ENCODE data around the gene ATP6V0C. TPM values are rescaled to one million over a fixed set of nuclear protein-coding genes. Genes with fewer than 3 reads are reported as not detected.

Gene ATP6V0C
- polyA plus RNA-seq, 3 donors = 176 to 310 (median 187) TPM

- WGBS (ENCODE audit: insufficient coverage) = 53% methylated on average over 6 of the region's 14 CpGs
- H3K79me2 ChIP-seq (ENCODE audit: insufficient read depth, low read length) = no peaks in the 10 kb centered on the region
- H3K27ac ChIP-seq (ENCODE audit: low read depth in 1 of 2, low read length in 2 of 2) = no peak overlapping the region
- Mint-ChIP-seq H3K27me3 (ENCODE audit: low read depth in 3 of 3) (peaks cover 56 to 74% (median 64%) of the 10 kb centered on the region in 3 donors), H3K27ac (no peak overlapping the region), H3K9me3 (peaks cover 0 to 13% (median 7%) of the 10 kb centered on the region in 7 donors), H3K4me1 (peaks cover 25% of the 10 kb centered on the region), H3K4me3 (peak overlapping the region in 1 of 2 donors; percentile 79), H3K36me3 (peaks cover 5 to 12% of the 10 kb centered on the region in 2 donors)
- no peaks in the 10 kb centered on the region for H3K36me3 ChIP-seq (replicated peaks in 1 of 2; ENCODE audit: control insufficient read depth in 1 of 2, insufficient read depth in 2 of 2, low read length in 2 of 2)
- no peak overlapping the region for H2AFZ ChIP-seq (ENCODE audit: insufficient read depth, low read depth, low read length, poor library complexity, severe bottlenecking)
- H3K9ac ChIP-seq (ENCODE audit: insufficient read depth, low read length, poor library complexity, severe bottlenecking) = no peak overlapping the region
- H4K20me1 ChIP-seq (ENCODE audit: insufficient read depth, low read length) = peaks cover 30% of the 10 kb centered on the region
- peaks cover 0 to 24% of the 10 kb centered on the region in 2 donors for H3K9me3 ChIP-seq (replicated peaks in 1 of 2; ENCODE audit: control insufficient read depth in 1 of 2, insufficient read depth in 1 of 2, low read length in 2 of 2)
- peaks cover 45 to 59% of the 10 kb centered on the region in 2 donors for H3K27me3 ChIP-seq (ENCODE audit: control insufficient read depth in 2 of 2, insufficient read depth in 2 of 2, low read length in 2 of 2)
- no peak for TF ChIP-seq CTCF (IDR thresholded peaks at IDR 0.05)
- no peak for DNase-seq
- peak overlapping the region in 1 of 3 experiments; percentile 51 for H3K4me3 ChIP-seq (replicated peaks in 1 of 3; ENCODE audit: low read depth in 2 of 3, low read length in 3 of 3)
- intact Hi-C loops (cut with micrococcal nuclease) = loop anchor here in 1 of 2 donors (5.0 kb wide), 1 partner anchor 33 kb away; no protein-coding TSS in a partner anchor
- H3K4me2 ChIP-seq (replicated peaks; ENCODE audit: extremely low read depth, low read length, poor library complexity, severe bottlenecking) = no peak overlapping the region
- peaks cover 13 to 47% of the 10 kb centered on the region in 2 donors for H3K4me1 ChIP-seq (ENCODE audit: control insufficient read depth in 1 of 2, insufficient read depth in 2 of 2, low read length in 2 of 2)
Observed at GRCh38 chr16:2468725-2469398, 44.9 kb upstream of the ATP6V0C start.

GRCh38 chr16:2469399-2470233 is 44.1 kb upstream of the ATP6V0C start:
- peaks cover 25% of the 10 kb centered on the region for H3K4me1 Mint-ChIP-seq
- intact Hi-C loops (cut with micrococcal nuclease) = loop anchor here (5.0 to 10.0 kb wide), 3 partner anchors 33 to 45 kb away; partner anchors contain the start of gene CCNF (in 1 of the 2)
- H3K4me3 Mint-ChIP-seq = peak overlapping the region in 1 of 2 donors; percentile 86

More at GRCh38 chr16:2469399-2470233, 44.1 kb upstream of the ATP6V0C start:
- Histone ChIP-seq H3K4me1 (ENCODE audit: control insufficient read depth in 1 of 2, insufficient read depth in 2 of 2, low read length in 2 of 2) (peaks cover 16 to 53% of the 10 kb centered on the region in 2 donors), H3K27ac (ENCODE audit: low read depth in 1 of 2, low read length in 2 of 2) (no peak overlapping the region), H3K9me3 (replicated peaks in 1 of 2; ENCODE audit: control insufficient read depth in 1 of 2, insufficient read depth in 1 of 2, low read length in 2 of 2) (peaks cover 0 to 24% of the 10 kb centered on the region in 2 donors), H3K27me3 (ENCODE audit: control insufficient read depth in 2 of 2, insufficient read depth in 2 of 2, low read length in 2 of 2) (peaks cover 45 to 59% of the 10 kb centered on the region in 2 donors), H3K4me2 (replicated peaks; ENCODE audit: extremely low read depth, low read length, poor library complexity, severe bottlenecking) (no peak overlapping the region), H3K36me3 (replicated peaks in 1 of 2; ENCODE audit: control insufficient read depth in 1 of 2, insufficient read depth in 2 of 2, low read length in 2 of 2) (no peaks in the 10 kb centered on the region), H3K4me3 (replicated peaks in 1 of 3; ENCODE audit: low read depth in 2 of 3, low read length in 3 of 3) (no peak overlapping the region), H4K20me1 (ENCODE audit: insufficient read depth, low read length) (peaks cover 30% of the 10 kb centered on the region), H3K79me2 (ENCODE audit: insufficient read depth, low read length) (peaks cover 5% of the 10 kb centered on the region), H2AFZ (ENCODE audit: insufficient read depth, low read depth, low read length, poor library complexity, severe bottlenecking) (no peak overlapping the region), H3K9ac (ENCODE audit: insufficient read depth, low read length, poor library complexity, severe bottlenecking) (no peak overlapping the region)
- no peak for TF ChIP-seq CTCF (IDR thresholded peaks at IDR 0.05)
- Mint-ChIP-seq H3K27ac (peak overlapping the region in 1 of 7 donors; percentile 16), H3K27me3 (ENCODE audit: low read depth in 3 of 3) (peaks cover 56 to 74% (median 64%) of the 10 kb centered on the region in 3 donors), H3K36me3 (peaks cover 5 to 12% of the 10 kb centered on the region in 2 donors), H3K9me3 (peaks cover 0 to 13% (median 7%) of the 10 kb centered on the region in 7 donors)
- 68% methylated on average over 8 of the region's 16 CpGs for WGBS (ENCODE audit: insufficient coverage)
- DNase-seq = no peak

Data from CD14-positive monocyte (primary cell).